DLD1 (cell line): ENCODE results near the gene CLEC11A.

ENCODE experiments used
- in situ Hi-C: cut with HindIII; loops from 2 replicates; pipeline ENCODE4 v1.10.0; 2017; ENCODE audit warnings: low sequenced_read_pairs

CLEC11A gene

DNA sequence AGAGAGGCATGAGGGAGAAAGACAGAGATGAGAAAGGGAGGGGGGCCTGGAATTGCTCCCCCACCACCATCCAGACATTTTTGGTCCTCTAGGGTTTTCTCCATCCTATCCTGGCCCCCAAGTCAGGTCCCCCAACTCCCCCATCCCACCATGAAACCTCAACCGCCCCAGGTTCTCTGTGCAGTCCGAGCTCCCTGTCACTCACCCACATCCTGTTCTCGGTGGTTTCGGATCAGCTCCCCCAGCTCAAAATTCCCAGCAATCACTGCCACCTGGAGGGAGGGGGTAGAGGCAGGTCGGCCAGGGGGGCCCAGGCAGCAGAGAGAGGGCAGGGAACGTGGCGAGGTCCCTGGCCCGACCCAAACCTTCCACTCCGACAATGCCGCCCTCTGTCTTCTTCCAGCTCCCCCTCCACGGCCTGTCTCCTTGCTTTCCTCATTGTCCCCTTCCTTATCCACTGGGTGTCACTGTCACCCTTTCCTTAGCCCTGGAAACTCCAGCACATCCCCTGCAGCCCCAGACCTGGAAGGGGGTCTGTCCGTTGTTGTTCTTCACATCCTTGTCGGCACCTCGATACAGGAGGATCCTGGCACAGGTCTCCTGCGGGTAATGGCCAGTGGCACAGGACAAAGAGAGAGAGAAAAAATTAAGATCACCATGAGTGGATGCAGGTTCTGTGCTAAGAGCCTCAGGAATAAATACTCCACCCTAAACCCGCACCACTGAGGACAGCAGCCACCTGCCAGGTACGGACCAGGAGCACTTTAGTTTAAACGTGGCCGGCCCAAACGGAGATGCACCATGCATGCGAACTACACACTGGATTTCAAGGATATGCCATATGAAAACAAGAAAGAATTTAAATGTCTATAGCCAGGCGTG, 19.0 kb upstream of the CLEC11A start:
- in situ Hi-C loops = no loop called here

DNA sequence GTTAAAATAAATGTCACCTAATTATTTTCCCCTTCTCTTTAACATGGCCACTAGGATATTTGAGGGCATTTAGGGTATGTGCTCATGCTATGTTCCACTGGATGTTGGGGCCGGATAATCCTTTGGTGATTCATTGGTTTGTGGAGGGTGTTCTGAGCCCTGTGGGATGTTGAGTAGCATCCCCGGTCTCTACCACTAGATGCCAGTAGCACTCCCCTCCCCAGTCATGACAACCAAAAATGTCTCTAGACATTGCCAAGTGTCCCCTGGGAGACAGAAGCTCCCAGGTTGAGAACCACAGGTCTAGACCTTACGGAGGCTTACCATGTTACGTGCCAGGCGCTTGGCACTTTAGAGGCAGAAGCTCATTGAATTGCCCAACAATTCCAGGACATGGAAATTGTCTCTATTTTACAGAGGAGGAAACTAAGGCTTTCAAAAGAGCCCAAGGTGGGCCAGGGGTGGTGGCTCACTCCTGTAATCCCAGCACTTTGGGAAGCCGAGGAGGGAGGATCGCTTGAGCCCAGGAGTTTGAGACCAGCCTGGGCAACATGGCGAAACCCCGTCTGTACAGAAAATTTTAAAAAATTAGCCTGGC, 17.6 kb upstream of the CLEC11A start:
- in situ Hi-C loops = no loop called here

DNA sequence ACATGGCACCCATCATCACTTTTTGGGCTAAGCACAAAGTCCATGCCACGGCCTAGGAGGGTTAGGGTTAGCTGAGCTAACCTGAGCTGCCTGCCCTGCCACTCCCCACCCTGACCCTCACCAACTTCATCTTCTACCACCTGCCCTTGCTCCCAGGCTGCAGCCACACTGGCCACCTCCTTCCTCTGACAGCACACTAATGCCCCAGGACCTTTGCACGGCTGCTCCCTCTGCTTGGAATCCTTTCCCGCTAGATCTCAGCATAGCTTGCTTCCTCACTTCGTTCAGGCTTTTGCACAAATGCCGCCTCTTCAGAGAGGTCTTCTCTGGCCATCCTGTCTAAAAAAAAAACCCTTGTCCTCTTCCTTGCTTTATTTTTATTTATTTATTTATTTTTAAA, 16.8 kb upstream of the CLEC11A start:
- in situ Hi-C loops = no loop called here

DNA sequence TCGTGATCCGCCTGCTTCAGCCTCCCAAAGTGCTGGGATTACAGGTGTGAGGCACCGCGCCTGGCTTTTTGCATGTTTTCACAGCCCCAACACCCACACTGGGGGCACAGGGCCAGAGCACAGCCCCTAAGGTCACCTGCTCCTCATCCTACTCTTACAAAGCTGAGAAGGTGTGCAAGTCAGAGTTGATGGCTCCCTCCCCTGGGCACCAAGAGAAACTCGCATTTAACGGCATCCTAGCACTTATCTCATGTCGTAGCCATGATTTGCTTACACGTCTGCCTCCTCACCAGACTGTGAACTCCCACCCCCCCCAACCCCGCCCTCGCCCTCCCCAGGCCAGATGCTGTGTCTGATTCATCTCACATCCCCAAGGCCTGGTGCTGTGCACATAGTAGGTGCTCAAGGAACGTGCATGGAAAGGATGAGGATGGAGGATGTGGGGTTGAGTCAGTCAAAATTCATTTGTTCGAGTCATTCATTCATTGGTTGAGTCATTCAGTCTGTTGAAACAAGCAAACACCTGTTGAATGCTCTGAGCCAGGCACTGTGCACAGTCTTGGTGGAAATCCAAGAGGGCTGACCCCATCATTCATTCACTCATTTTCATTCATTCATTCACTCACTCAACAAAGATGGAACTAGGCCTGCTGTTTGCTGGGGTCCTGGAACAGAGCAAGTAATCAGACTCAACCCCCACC, 14.8 kb upstream of the CLEC11A start:
- in situ Hi-C loops = no loop called here

DNA sequence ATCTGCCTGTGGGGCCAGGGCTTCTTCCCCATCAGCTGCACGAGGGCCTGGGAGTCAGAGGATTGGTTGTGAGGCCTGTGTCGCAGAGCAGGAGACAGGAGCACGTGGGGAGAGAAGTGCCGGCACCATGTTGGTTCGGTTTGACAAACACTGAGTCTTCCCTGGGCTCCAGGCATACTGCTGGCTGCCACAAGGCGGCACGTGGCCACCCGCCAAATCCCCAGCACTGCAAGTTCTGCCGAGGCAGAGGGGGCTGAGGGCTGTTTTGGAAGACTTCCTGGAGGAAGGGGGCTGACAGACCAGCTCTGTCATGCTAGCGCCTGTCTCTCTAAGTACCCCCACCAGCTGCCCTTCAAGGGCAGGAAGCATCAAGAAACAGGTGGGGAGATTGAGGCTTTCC, 13.1 kb upstream of the CLEC11A start:
- in situ Hi-C loops = no loop called here

DNA sequence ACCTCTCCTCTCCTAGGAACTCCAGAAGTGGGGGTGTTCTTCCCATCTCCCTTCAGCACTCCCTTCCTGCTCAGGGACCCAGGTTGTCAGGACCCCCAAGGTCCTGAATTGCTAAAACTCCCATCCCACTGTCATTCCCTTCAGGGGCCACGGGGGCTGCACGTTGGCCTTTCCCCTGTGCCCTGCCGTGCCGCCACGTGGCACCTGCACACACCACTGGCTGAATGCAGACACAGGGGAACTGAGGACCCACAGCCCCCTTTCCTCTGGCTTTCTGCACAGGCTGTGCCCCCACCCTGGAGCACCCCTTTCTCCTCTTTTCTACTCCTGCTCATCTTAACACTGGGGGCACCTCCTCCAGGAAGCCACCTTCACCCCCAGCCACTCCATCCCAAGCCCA, 12.6 kb upstream of the CLEC11A start:
- in situ Hi-C loops = no loop called here

DNA sequence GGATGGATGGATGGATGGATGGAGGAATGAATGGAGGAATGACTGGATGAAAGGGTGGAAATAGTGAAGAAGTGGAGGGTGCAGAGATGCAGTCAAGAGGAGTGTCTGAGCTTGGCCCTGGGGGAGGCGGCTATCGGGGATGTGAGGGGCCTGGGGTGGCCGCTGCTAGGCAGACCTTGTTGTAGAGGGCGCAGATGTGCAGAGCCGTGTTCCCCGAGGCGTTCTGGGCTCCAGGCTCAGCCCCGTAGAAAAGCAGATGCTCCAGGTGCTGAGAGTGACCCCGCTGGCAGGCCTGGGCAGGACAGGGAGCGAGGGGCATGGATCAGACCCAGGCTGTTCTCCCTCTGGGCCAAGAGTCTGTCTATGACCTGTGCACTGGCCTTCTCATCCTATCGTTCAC, 12.0 kb upstream of the CLEC11A start:
- in situ Hi-C loops = no loop called here

DNA sequence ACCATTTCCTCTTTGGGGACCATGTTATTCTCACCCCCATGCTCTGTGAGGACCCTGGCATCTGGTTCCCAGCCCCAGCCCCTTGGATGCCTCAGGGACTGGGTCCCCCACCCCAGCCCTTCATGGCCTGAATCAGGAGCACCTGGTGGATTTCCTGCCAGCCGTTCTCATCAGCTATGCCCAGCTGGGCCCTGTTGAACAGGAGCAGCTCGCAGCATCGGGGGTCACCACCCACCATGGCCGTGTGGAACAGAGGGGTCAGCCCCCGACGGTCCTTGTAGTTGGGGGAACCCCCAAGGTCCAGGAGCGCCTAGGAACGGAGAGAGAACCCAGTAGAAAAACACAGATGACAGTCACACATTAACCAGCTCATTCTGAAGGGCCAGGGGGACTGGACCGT, 11.4 kb upstream of the CLEC11A start:
- in situ Hi-C loops = no loop called here

DNA sequence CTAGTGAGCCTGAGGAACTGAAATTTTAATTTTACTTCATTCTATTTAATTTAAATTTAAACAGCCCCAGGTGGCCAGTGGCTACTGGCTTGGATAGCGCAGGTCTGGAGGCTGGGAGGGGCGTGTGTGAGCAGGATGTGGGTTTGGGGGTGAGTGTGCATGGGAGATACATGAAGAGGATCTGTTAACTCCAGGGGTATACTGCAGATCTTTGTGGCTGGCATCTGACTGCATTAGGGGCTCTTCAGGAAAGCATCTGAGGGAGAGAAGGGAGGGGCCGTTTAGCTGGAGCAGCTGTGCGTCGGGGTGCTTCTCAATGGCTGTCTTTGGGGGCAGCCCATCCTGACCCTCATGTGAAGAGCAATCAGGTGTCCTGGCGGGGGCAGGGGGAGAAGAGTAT, 10.3 kb upstream of the CLEC11A start:
- in situ Hi-C loops = no loop called here

DNA sequence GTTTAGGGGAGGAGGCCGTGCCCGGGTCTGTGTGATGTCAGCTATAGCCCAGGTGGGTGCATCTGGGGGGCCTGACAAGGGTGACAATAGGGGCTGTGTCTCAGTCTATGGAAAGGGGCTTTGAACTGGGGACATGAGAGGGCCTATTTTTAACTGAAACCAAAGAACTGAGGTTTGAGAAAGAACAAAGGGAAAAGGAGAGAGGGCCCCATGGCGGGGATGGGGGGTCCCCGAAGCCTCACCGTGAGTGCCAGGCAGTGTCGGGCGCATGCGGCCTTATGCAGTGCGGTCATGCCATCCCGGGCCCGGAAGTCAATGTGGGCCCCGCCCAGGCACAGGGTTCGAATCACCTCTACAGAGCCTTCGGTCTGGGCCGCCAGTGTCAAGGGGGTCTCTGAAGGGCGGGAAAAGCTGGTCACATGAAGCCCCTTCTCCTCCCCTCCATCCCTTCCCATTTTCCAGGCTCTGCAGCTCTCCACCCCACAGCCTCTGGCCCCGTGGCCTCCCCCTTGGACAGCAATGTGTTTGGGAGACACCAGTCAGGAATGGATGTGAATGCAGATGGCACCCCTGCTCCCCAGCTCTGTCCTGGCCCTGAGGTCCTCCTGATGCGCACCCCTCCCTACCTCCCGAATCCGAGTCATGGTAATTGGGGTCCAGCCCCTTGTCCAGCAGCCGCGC, 9.5 kb upstream of the CLEC11A start:
- in situ Hi-C loops = no loop called here

DNA sequence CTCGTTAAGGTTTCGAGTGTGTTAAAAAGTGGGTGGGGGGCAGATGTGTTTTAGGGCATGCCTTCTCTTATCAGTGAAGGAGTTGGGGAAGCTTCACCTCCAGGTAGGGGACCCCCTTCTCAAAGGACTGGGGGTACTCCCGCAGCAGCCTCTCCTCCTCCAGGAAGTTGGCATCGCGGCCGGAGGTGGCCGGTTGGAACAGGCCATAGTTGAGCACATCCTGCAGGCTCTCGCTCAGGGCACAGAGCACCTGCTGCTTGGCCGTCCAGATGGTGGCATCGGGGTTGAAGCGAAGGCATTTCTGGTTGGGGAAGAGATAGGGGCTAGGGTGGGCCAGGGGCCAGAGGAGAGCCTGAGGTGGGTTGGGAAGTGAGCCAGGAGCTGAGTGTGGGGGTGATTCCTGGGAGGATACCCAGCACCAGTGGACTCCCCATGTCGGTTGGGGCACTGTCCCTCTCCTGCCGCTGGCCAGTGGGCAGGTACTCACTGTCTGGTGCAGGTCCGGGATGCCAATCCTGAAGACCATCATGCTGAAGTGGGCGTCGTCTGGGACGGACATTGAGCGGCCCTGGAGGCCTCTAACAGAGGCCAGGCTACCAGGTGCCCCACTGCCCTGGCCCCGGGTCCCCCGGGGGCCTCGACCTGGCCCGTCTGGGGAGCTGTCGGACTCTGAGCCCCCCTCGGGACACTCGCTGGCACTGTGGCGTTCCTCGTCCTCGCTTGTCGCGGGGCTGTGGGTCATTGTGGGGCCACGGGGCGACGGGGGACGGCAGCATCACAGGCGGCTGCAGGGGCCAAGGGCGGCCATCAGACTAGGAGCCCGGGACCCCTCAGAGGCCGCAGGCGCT, 6.8 kb upstream of the CLEC11A start:
- in situ Hi-C loops = no loop called here

DNA sequence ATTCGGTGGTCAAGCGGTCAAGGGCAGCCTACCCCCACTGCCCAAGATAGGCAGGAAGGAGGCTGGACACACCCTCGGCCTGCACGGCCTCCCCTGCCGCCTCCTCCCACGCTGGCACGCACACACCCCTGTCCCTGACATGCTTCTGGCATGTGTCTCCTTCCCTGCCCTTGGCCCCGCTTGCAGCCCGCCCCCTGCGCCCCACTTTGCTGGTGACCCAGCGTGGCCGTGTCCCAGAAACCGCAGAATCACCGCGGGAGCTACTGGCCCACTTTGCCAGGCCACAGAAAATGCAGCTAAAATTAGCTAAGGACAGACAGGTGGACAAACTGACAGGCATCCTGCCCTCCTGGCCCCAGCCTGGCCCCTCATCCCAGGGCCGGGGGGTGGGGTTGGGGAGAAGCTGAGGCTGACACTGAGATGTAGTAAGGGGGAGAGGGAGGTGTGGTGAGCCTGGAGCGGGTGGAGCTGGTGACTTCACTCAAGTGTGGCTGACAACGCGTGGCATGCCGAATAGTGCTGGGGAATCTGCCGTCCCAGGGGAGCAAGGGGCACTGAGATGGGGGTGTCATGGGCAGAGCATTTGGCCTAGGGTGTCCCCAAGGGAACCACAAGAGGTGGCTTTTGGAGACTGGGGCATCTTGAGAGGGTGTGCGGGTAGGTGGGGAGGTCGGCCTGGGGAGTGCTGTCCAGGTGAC, 6.0 kb upstream of the CLEC11A start:
- in situ Hi-C loops = no loop called here

DNA sequence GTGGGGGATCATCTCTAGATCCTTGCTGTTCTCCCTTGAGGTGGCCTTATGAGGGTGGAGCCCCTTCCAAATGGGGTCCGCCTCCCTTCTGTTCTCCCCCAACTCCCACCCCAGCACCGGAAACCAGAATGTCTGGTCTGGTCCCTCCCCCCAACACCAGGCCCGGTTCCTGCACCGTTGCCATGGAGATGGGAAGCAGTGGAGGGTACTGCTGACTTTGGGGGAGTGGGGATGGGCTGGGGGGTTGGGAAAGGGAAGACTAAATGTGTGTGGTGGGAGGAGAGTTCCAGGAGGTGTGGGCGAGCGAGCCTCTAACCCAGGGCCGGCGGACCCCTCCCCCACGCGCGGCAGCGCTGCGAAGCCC, 5.3 kb upstream of the CLEC11A start:
- in situ Hi-C loops = no loop called here

DNA sequence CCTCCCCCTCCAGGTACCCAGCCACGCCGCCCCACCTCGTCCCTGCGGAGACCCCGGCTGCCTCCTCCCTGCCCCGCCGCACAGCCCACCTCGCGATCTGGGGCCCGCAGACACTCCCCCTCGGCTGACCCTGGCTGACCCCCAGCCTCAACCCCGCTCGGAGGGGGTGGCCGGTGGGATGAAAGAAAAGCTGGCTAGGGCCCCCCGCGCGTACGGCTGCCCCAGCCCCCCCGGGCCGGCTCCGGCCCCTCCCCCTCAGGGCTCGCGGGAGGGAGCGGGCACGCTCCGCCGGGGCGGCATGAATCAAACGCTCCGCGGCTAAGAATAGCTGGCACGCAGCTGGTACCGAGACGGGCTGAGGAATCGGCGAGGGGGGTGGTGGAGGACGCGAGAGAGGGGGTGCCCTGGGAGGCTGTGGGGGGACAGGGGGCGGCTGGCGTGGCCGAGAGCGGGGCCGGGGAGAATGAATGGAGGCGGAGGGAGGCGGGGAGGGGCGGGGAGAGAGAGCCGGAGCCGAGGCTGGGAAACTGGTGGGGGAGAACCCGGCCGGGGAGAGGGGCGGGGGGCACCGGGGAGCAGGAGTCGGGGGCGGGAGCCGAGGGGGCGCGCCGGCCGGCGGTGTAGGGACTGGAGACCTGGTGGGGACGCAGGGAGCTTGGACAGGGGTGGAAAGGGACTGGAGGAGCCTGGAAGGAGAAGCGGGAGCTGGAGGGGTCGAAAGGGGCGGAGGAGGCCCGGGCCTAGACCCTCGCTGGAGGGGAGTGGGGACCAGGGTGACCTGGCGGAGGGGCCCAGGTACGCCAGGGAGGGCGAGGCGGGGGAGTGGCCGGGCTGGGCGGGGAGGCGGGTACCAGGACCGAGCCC, 4.7 kb upstream of the CLEC11A start:
- in situ Hi-C loops = no loop called here

DNA sequence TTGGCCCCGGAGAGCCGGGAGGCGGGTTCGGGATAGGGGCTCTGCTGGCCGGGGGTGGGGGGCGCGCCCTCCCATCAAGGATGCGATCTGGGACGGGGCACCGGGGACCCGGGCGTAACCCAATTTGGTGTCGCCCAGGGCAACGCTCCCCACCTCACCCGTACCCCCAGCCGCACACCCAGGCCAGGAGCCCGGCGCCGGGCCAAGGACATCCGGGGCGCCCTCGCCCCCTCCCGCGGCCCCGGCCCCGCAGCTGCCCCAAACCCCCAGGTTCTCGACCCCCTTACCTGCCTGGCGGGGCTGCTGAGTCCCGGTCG, 4.1 kb upstream of the CLEC11A start:
- in situ Hi-C loops = no loop called here

DNA sequence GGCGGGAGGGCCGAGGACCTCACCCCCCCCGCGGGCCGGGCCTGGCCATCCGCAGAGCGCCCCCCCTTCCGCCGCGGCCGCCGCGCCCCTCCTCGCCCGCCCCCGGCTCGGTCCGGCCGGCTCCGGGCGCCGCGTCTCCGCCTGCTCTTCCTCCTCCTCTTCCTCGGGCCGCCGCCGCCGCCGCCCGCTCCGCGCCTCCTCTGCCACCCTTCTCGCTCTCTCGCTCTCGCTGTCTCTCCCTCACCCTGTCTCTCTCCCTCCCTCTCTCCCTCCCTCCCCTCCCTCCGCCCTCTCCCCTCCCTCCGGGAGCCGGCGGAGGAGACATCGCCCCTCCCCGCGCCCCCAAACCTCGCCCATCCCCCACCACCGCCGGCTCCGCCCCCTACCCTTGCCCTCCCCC, 3.6 kb upstream of the CLEC11A start, which contains the start of gene SHANK1:
TSS of gene SHANK1 (minus strand) at position 237 of the 400 bp plus-strand sequence. CDS start 2,883 bp downstream, outside the sequence.
- in situ Hi-C loops = no loop called here

DNA sequence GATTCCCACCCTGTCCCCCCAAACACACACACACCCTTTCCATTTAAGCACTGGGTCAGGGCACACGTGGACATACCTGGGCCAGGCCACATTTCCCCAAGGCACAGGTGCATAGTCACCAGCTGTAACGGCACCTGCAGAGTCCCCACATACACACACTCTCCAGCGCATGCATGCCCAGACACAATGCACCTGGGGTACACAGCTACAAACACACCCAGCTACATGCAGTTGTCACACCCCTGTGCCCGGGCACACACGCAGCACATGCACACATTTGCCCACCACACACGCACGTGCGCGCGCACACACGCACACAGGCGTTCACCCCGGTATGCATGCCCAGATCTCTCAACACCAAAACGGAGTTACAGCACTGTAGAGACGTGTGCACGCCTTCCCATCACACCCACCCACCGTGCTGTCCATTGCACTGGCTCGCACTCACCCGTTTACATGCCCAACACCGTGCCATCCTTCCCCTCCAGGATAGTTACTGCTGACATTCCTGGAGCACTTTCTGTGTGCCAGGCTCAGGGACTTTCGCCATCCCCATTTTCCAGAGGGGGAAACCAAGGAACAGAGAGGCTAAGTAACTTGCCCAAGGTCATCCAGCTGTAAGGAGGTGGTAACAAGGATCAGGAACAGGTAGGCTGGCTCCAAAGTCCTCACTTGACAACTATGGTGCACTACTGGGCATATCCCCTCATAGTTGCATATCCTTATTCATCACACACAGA, 2.8 kb upstream of the CLEC11A start:
- in situ Hi-C loops = no loop called here

DNA sequence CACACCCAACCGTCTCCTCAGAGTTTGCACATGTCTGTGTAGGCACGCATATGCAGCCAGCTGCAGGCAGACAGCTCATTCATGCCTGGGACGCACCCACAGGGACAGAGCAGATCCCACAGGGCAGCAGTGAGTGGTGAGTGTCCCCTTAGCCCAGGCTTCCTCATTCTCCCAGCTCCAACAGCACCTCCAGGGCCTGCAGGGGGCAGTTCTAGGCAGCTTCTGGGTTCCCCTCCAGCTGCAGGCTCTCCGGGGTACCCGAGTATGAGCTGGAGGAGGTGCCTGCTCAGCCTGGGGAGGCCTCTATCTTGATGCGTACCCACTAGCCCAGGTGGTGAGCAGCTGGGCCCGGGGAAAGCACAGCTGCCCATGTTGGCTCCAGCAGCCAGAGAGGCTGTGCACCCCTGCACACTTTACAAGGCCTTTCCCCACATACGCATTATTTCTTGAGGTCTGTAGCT, 2.2 kb upstream of the CLEC11A start:
- in situ Hi-C loops = no loop called here
